HCT116 (cell line): ENCODE data around the gene HMCN2. TPM values are rescaled to one million over a fixed set of nuclear protein-coding genes. Genes with fewer than 3 reads are reported as not detected.

ENCODE experiments used
- ATAC-seq: fragments of 200-7000 bp; cut with Tn5 transposase; 2 replicates; pipeline ENCODE4 v1.9.1; 2020; ENCODE audit warnings: mild to moderate bottlenecking, moderate library complexity
- BruUV-seq: library from RNA; stranded (reverse); fragments of 400-500 nt; replicated peaks from 2 replicates; lab custom pipeline; 2021; lab: Mats Ljungman, UMichigan
- CTCF ChIA-PET: fragments of 300-600 bp; sonication (Branson Sonifier 250); formaldehyde crosslinking; loops from one replicate; lab custom pipeline; 2021; ENCODE audit warnings: antibody characterized with exemption; lab: Charles Lee
- POLR2A ChIA-PET: fragments of 300-600, 350-600 bp; sonication (Branson Sonifier 250); formaldehyde crosslinking; loops from one replicate; lab custom pipeline; 2021; ENCODE audit warnings: antibody characterized with exemption; lab: Charles Lee
- RAD21 ChIA-PET, 2 experiments: fragments of 300-600 bp; sonication (Branson Sonifier 250); formaldehyde crosslinking; loops; one replicate each; lab custom pipeline; 2023; ENCODE audit warnings: low total read pairs in 2 of 2; ENCODE audit not compliant: uncharacterized antibody in 2 of 2, unreplicated experiment in 2 of 2, low non-redundant PET in 1 of 2; lab: Charles Lee
- DNase-seq: peaks from one replicate; pipeline ENCODE4 v3.0.0-alpha.2; 2010; ENCODE audit warnings: low read depth, low spot score
- H2AFZ ChIP-seq: fragments of 200-600 bp; shearing (Covaris generic), sonication (generic); 2 replicates; pipeline ENCODE4 v1.6.1; 2017; ENCODE audit warnings: low read depth, mixed run types, mixed read lengths, antibody characterized with exemption, low read length; ENCODE audit not compliant: poor library complexity, severe bottlenecking
- H3K27ac ChIP-seq: 2 replicates; pipeline ENCODE4 v1.5.1; 2012; ENCODE audit warnings: low read depth, low read length
- H3K27me3 ChIP-seq: fragments of 200-600 bp; sonication (generic); 2 replicates; pipeline ENCODE4 v1.6.1; 2016; ENCODE audit warnings: mixed run types, low read length, mixed read lengths; ENCODE audit not compliant: insufficient read depth
- H3K36me3 ChIP-seq, 2 experiments: fragments of 200-500 bp in 1 of 2; fragments of 200-600 bp in 1 of 2; sonication (Bioruptor generic) in 1 of 2; sonication (generic) in 1 of 2; 2 replicates each; pipeline versions ENCODE4 v1.5.1 to v1.6.1; 2014 to 2016; ENCODE audit warnings: low read length in 2 of 2, inconsistent platforms in 1 of 2, mixed read lengths in 1 of 2, mixed run types in 1 of 2; ENCODE audit not compliant: insufficient read depth in 2 of 2, control insufficient read depth in 1 of 2
- H3K4me1 ChIP-seq, 2 experiments: fragments of 200-600 bp in 1 of 2; sonication (generic) in 1 of 2; 2 replicates each; pipeline versions ENCODE4 v1.5.1 to v1.6.1; 2012 to 2017; ENCODE audit warnings: low read length in 2 of 2, inconsistent platforms in 1 of 2, mild to moderate bottlenecking in 1 of 2, mixed read lengths in 1 of 2, mixed run types in 1 of 2, moderate library complexity in 1 of 2; ENCODE audit not compliant: insufficient read depth in 2 of 2, control insufficient read depth in 1 of 2
- H3K4me2 ChIP-seq: fragments of 200-600 bp; sonication (generic); 2 replicates; pipeline ENCODE4 v1.6.1; 2017; ENCODE audit warnings: mixed run types, low read length, mixed read lengths
- H3K4me3 ChIP-seq, 2 experiments: fragments of 200-600 bp in 1 of 2; sonication (generic) in 1 of 2; replicated peaks in 1 of 2; 2 replicates each; pipeline ENCODE4 v1.5.1; 2011 to 2016; ENCODE audit warnings: low read length in 2 of 2, control low read depth in 1 of 2, low read depth in 1 of 2, mild to moderate bottlenecking in 1 of 2, mixed read lengths in 1 of 2, mixed run types in 1 of 2
- H3K79me2 ChIP-seq: fragments of 200-600 bp; sonication (generic); 2 replicates; pipeline ENCODE4 v1.6.1; 2017; ENCODE audit warnings: mild to moderate bottlenecking, mixed run types, low read length, moderate library complexity, mixed read lengths; ENCODE audit not compliant: insufficient read depth
- H3K9ac ChIP-seq: fragments of 200-600 bp; sonication (generic); 2 replicates; pipeline ENCODE4 v1.6.1; 2016; ENCODE audit warnings: low read length, mixed read lengths
- H3K9me2 ChIP-seq: fragments of 200-600 bp; sonication (generic), shearing (Covaris generic); 2 replicates; pipeline ENCODE4 v1.6.1; 2017; ENCODE audit warnings: mixed run types, mild to moderate bottlenecking, moderate library complexity; ENCODE audit not compliant: insufficient read depth
- H3K9me3 ChIP-seq, 2 experiments: fragments of 200-500 bp in 1 of 2; fragments of 200-600 bp in 1 of 2; sonication (Bioruptor generic) in 1 of 2; sonication (generic) in 1 of 2; 2 replicates each; pipeline ENCODE4 v1.6.1; 2014 to 2017; ENCODE audit warnings: low read length in 2 of 2, mixed read lengths in 2 of 2, inconsistent platforms in 1 of 2, low read depth in 1 of 2, mild to moderate bottlenecking in 1 of 2, mixed run types in 1 of 2, moderate library complexity in 1 of 2; ENCODE audit not compliant: control insufficient read depth in 1 of 2, insufficient read depth in 1 of 2
- H4K20me1 ChIP-seq: fragments of 200-600 bp; sonication (generic), shearing (Covaris generic); 2 replicates; pipeline ENCODE4 v1.6.1; 2017; ENCODE audit warnings: mixed run types, mild to moderate bottlenecking, moderate library complexity; ENCODE audit not compliant: insufficient read depth
- CBX3 ChIP-seq: IDR thresholded peaks from 2 replicates; pipeline ENCODE4 v1.6.1; 2012; ENCODE audit warnings: low read depth
- EGR1 ChIP-seq: IDR thresholded peaks from 2 replicates; pipeline ENCODE4 v1.6.1; 2012; ENCODE audit warnings: low read depth
- EZH2 ChIP-seq: fragments of 200-600 bp; sonication (generic); IDR thresholded peaks from 2 replicates; pipeline ENCODE4 v1.6.1; 2017; ENCODE audit warnings: antibody characterized with exemption, mixed run types
- FOSL1 ChIP-seq: IDR thresholded peaks from 2 replicates; pipeline ENCODE4 v1.6.1; 2012; ENCODE audit warnings: low read depth
- POLR2AphosphoS5 ChIP-seq: IDR thresholded peaks from 2 replicates; pipeline ENCODE4 v1.6.1; 2011; ENCODE audit warnings: mild to moderate bottlenecking, low read depth, low read length, moderate library complexity
- RAD21 ChIP-seq: IDR thresholded peaks from 2 replicates; pipeline ENCODE4 v1.6.1; 2012; ENCODE audit warnings: low read depth, mild to moderate bottlenecking
- REST ChIP-seq: IDR thresholded peaks from 2 replicates; pipeline ENCODE4 v1.6.1; 2012; ENCODE audit warnings: low read depth
- SP1 ChIP-seq: IDR thresholded peaks from 2 replicates; pipeline ENCODE4 v1.6.1; 2012; ENCODE audit warnings: low read depth
- SRF ChIP-seq: IDR thresholded peaks from 2 replicates; pipeline ENCODE4 v1.6.1; 2012; ENCODE audit warnings: low read depth
- YY1 ChIP-seq: IDR thresholded peaks from 2 replicates; pipeline ENCODE4 v1.6.1; 2011; ENCODE audit warnings: low read length, low read depth, moderate library complexity, mild to moderate bottlenecking; ENCODE audit not compliant: insufficient replicate concordance; ENCODE audit errors: extremely low read depth
- ZBTB33 ChIP-seq: IDR thresholded peaks from 2 replicates; pipeline ENCODE4 v1.6.1; 2011; ENCODE audit warnings: mild to moderate bottlenecking, low read length, moderate library complexity; ENCODE audit not compliant: insufficient replicate concordance; ENCODE audit errors: extremely low read depth
- ZFX ChIP-seq: fragments of 450-650 bp; IDR thresholded peaks from 2 replicates; pipeline ENCODE4 v1.6.1; 2017
- intact Hi-C: fragments of 100-400 bp; cut with micrococcal nuclease; formaldehyde crosslinking; loops from 2 replicates; pipeline ENCODE4 v1.10.0; 2022
- total RNA-seq: library from RNA; stranded (reverse); gene quantifications from one replicate; pipeline ENCODE4 v1.2.1, GENCODE V29; 2021; ENCODE audit not compliant: unreplicated experiment
- TF ChIP-seq, protein P1 (sequence below): IDR thresholded peaks from 2 replicates; pipeline ENCODE4 v1.6.1; 2012

HMCN2 gene
- total RNA-seq, 1 experiment from 2014 or later = 0.22 TPM

- intact Hi-C loops = no loop called here
- DNase-seq = no peak
- TF ChIP-seq EZH2 (no peak), RAD21 (no peak), REST (no peak), FOSL1 (no peak), YY1 (no peak), POLR2AphosphoS5 (no peak), SP1 (no peak), SRF (no peak), CBX3 (no peak), EGR1 (no peak), ZBTB33 (no peak), ZFX (no peak)
- TF ChIP-seq, protein P1, sequence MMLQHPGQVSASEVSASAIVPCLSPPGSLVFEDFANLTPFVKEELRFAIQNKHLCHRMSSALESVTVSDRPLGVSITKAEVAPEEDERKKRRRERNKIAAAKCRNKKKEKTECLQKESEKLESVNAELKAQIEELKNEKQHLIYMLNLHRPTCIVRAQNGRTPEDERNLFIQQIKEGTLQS = no peak
- TF ChIP-seq, all 23 proteins: peak for 0
- Histone ChIP-seq H2AFZ (no peak overlapping the region), H3K4me1 (no peaks in the 10 kb centered on the region), H4K20me1 (no peaks in the 10 kb centered on the region), H3K4me2 (no peak overlapping the region), H3K27me3 (peaks cover 9% of the 10 kb centered on the region; the same call in 1 of the 2 replicates), H3K27ac (no peak overlapping the region), H3K36me3 (no peaks in the 10 kb centered on the region), H3K9ac (no peak overlapping the region), H3K9me2 (no peaks in the 10 kb centered on the region), H3K9me3 (no peaks in the 10 kb centered on the region), H3K4me3 (no peak overlapping the region), H3K79me2 (no peaks in the 10 kb centered on the region)
- ATAC-seq = no peak
- no TSS peak for BruUV-seq
- ChIA-PET POLR2A (no interaction called here), CTCF (no interaction called here), RAD21 (no interaction called here)
These were observed 70.6 kb downstream of the HMCN2 start for GRCh38 chr9:130336027-130336610.
